ENCODE measurements around the gene AP2A2. TPM values are rescaled to one million over a fixed set of nuclear protein-coding genes. Genes with fewer than 3 reads are reported as not detected.
A peak's percentile ranks its signal among the peaks of the same experiment; 100 is the strongest.

Gene AP2A2
- polyA plus RNA-seq, 3 donors: 5.7 to 61.0 (median 8.2) TPM

GRCh38 chr11:1005928-1006327 is 80.3 kb downstream of the AP2A2 start:
- Histone ChIP-seq H3K4me2 (replicated peaks; ENCODE audit: extremely low read depth, low read length, poor library complexity, severe bottlenecking) (no peak overlapping the region), H3K4me3 (replicated peaks in 1 of 3; ENCODE audit: low read depth in 2 of 3, low read length in 3 of 3) (no peak overlapping the region), H3K36me3 (replicated peaks in 1 of 2; ENCODE audit: control insufficient read depth in 1 of 2, insufficient read depth in 2 of 2, low read length in 2 of 2) (peaks cover 77 to 100% of the 10 kb centered on the region in 2 donors), H3K9ac (ENCODE audit: insufficient read depth, low read length, poor library complexity, severe bottlenecking) (no peak overlapping the region), H3K27me3 (ENCODE audit: control insufficient read depth in 2 of 2, insufficient read depth in 2 of 2, low read length in 2 of 2) (no peaks in the 10 kb centered on the region), H4K20me1 (ENCODE audit: insufficient read depth, low read length) (peaks cover 21% of the 10 kb centered on the region), H3K79me2 (ENCODE audit: insufficient read depth, low read length) (no peaks in the 10 kb centered on the region), H3K27ac (ENCODE audit: low read depth in 1 of 2, low read length in 2 of 2) (no peak overlapping the region), H3K4me1 (ENCODE audit: control insufficient read depth in 1 of 2, insufficient read depth in 2 of 2, low read length in 2 of 2) (no peaks in the 10 kb centered on the region), H3K9me3 (replicated peaks in 1 of 2; ENCODE audit: control insufficient read depth in 1 of 2, insufficient read depth in 1 of 2, low read length in 2 of 2) (no peaks in the 10 kb centered on the region), H2AFZ (ENCODE audit: insufficient read depth, low read depth, low read length, poor library complexity, severe bottlenecking) (no peak overlapping the region)
- WGBS (ENCODE audit: insufficient coverage): 96% methylated on average over 19 of the region's 21 CpGs
- Mint-ChIP-seq H3K36me3 (peaks cover 81 to 91% of the 10 kb centered on the region in 2 donors), H3K9me3 (no peaks in the 10 kb centered on the region), H3K27ac (no peak overlapping the region), H3K4me3 (no peak overlapping the region), H3K27me3 (ENCODE audit: low read depth in 3 of 3) (peaks cover 0 to 2% (median 0%) of the 10 kb centered on the region in 3 donors), H3K4me1 (no peaks in the 10 kb centered on the region)
- no peak for TF ChIP-seq CTCF (IDR thresholded peaks at IDR 0.05)
- no peak for DNase-seq
- intact Hi-C loops (cut with micrococcal nuclease): no loop called here

GRCh38 chr11:1006762-1007161 is 81.1 kb downstream of the AP2A2 start:
- Histone ChIP-seq H4K20me1 (ENCODE audit: insufficient read depth, low read length) (peaks cover 15% of the 10 kb centered on the region), H3K9me3 (replicated peaks in 1 of 2; ENCODE audit: control insufficient read depth in 1 of 2, insufficient read depth in 1 of 2, low read length in 2 of 2) (no peaks in the 10 kb centered on the region), H3K4me1 (ENCODE audit: control insufficient read depth in 1 of 2, insufficient read depth in 2 of 2, low read length in 2 of 2) (no peaks in the 10 kb centered on the region), H3K36me3 (replicated peaks in 1 of 2; ENCODE audit: control insufficient read depth in 1 of 2, insufficient read depth in 2 of 2, low read length in 2 of 2) (peaks cover 76 to 100% of the 10 kb centered on the region in 2 donors), H3K79me2 (ENCODE audit: insufficient read depth, low read length) (no peaks in the 10 kb centered on the region), H2AFZ (ENCODE audit: insufficient read depth, low read depth, low read length, poor library complexity, severe bottlenecking) (no peak overlapping the region), H3K27ac (ENCODE audit: low read depth in 1 of 2, low read length in 2 of 2) (no peak overlapping the region), H3K27me3 (ENCODE audit: control insufficient read depth in 2 of 2, insufficient read depth in 2 of 2, low read length in 2 of 2) (no peaks in the 10 kb centered on the region), H3K9ac (ENCODE audit: insufficient read depth, low read length, poor library complexity, severe bottlenecking) (no peak overlapping the region), H3K4me2 (replicated peaks; ENCODE audit: extremely low read depth, low read length, poor library complexity, severe bottlenecking) (no peak overlapping the region), H3K4me3 (replicated peaks in 1 of 3; ENCODE audit: low read depth in 2 of 3, low read length in 3 of 3) (no peak overlapping the region)
- Mint-ChIP-seq H3K4me1 (no peaks in the 10 kb centered on the region), H3K9me3 (no peaks in the 10 kb centered on the region), H3K36me3 (peaks cover 81 to 91% of the 10 kb centered on the region in 2 donors), H3K27me3 (ENCODE audit: low read depth in 3 of 3) (peaks cover 0 to 2% (median 0%) of the 10 kb centered on the region in 3 donors), H3K27ac (peak overlapping the region in 1 of 7 donors; percentile 25), H3K4me3 (no peak overlapping the region)
- no peak for DNase-seq
- intact Hi-C loops (cut with micrococcal nuclease): no loop called here
- no peak for TF ChIP-seq CTCF (IDR thresholded peaks at IDR 0.05)
- 98% methylated on average over 11 of the region's 13 CpGs for WGBS (ENCODE audit: insufficient coverage)

All from CD14-positive monocyte (primary cell).